22Rv1 (cell line): ENCODE data around the gene CTCFL.

ENCODE experiments used
- CTCF ChIP-seq: fragments of 450-650 bp; IDR thresholded peaks from 2 replicates; pipeline ENCODE4 v1.5.1; 2017; ENCODE audit warnings: mild to moderate bottlenecking
- ZFX ChIP-seq: fragments of 450-650 bp; IDR thresholded peaks from 2 replicates; pipeline ENCODE4 v1.6.1; 2017; ENCODE audit warnings: antibody characterized with exemption, borderline replicate concordance

DNA sequence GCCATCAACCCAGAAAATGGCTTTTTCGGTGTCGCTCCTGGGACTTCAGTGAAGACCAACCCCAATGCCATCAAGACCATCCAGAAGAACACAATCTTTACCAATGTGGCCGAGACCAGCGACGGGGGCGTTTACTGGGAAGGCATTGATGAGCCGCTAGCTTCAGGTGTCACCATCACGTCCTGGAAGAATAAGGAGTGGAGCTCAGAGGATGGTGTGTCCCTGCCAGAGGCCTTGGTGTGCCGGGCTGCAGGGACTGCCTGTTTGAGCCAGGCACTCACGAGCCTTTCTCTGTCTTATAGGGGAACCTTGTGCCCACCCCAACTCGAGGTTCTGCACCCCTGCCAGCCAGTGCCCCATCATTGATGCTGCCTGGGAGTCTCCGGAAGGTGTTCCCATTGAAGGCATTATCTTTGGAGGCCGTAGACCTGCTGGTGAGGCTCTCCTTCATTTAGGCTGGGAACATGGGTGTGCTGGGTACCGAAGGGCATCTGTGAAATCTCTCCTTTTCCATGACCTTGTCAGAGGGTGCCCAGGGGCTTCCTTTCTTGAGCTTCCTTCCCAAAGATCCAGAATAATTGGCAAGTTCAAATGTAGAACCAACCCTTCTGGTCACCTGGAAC is 39.4 kb upstream of the CTCFL start:
- TF ChIP-seq CTCF (no peak), ZFX (no peak)
